HEK293T (cell line): Measurements from ENCODE around the gene GRIA4.

Experiments used
- CTCF ChIA-PET: fragments of 350-600 bp; formaldehyde crosslinking; extraction: SDS; loops from one replicate; lab custom pipeline; 2021; ENCODE audit warnings: antibody characterized with exemption, inconsistent platforms; lab: Yijun Ruan, JAX
- POLR2A ChIA-PET: fragments of 350-600 bp; formaldehyde crosslinking; extraction: SDS; loops from one replicate; lab custom pipeline; 2020; ENCODE audit warnings: antibody characterized with exemption, inconsistent platforms; lab: Yijun Ruan, JAX
- DNase-seq: peaks from one replicate; pipeline ENCODE4 v3.0.0; 2012; ENCODE audit warnings: mixed read lengths; ENCODE audit errors: extremely low spot score
- ARNT ChIP-seq: fragments of 450-650 bp; IDR thresholded peaks from 2 replicates; pipeline ENCODE4 v1.6.1; 2017; ENCODE audit warnings: mild to moderate bottlenecking
- BHLHE40 ChIP-seq: fragments of 450-650 bp; IDR thresholded peaks from 2 replicates; pipeline ENCODE4 v1.6.1; 2016; ENCODE audit warnings: mild to moderate bottlenecking, moderate library complexity, borderline replicate concordance
- CTBP1 ChIP-seq: fragments of 450-650 bp; IDR thresholded peaks from 2 replicates; pipeline ENCODE4 v1.6.1; 2016; ENCODE audit warnings: borderline replicate concordance
- ELF4 ChIP-seq: fragments of 450-650 bp; IDR thresholded peaks from 2 replicates; pipeline ENCODE4 v1.6.1; 2017; ENCODE audit warnings: antibody characterized with exemption
- FOXA1 ChIP-seq: fragments of 450-650 bp; IDR thresholded peaks from 2 replicates; pipeline ENCODE4 v1.6.1; 2016; ENCODE audit warnings: mild to moderate bottlenecking
- FOXK2 ChIP-seq: fragments of 450-650 bp; IDR thresholded peaks from 2 replicates; pipeline ENCODE4 v1.6.1; 2016; ENCODE audit warnings: mild to moderate bottlenecking
- FOXM1 ChIP-seq: fragments of 450-650 bp; IDR thresholded peaks from 2 replicates; pipeline ENCODE4 v1.6.1; 2017; ENCODE audit warnings: mild to moderate bottlenecking, borderline replicate concordance
- HDGF ChIP-seq: fragments of 450-650 bp; IDR thresholded peaks from 2 replicates; pipeline ENCODE4 v1.6.1; 2017; ENCODE audit warnings: antibody characterized with exemption, borderline replicate concordance
- L3MBTL2 ChIP-seq: fragments of 450-650 bp; conservative IDR thresholded peaks from 2 replicates; pipeline ENCODE4 v1.6.1; 2016; ENCODE audit warnings: mild to moderate bottlenecking
- LEF1 ChIP-seq: fragments of 450-650 bp; IDR thresholded peaks from 2 replicates; pipeline ENCODE4 v1.6.1; 2017; ENCODE audit warnings: mild to moderate bottlenecking, borderline replicate concordance
- NFRKB ChIP-seq: fragments of 450-650 bp; IDR thresholded peaks from 2 replicates; pipeline ENCODE4 v1.6.1; 2016; ENCODE audit warnings: mild to moderate bottlenecking, moderate library complexity
- SP1 ChIP-seq: fragments of 450-650 bp; IDR thresholded peaks from 2 replicates; pipeline ENCODE4 v1.6.1; 2017
- SUZ12 ChIP-seq: fragments of 450-650 bp; IDR thresholded peaks from 2 replicates; pipeline ENCODE4 v1.6.1; 2016; ENCODE audit warnings: mild to moderate bottlenecking
- TARDBP ChIP-seq: fragments of 450-650 bp; IDR thresholded peaks from 2 replicates; pipeline ENCODE4 v1.6.1; 2016
- ZNF384 ChIP-seq: fragments of 450-650 bp; IDR thresholded peaks from 2 replicates; pipeline ENCODE4 v1.6.1; 2016
- TF ChIP-seq, protein P1 (sequence below): fragments of 450-650 bp; IDR thresholded peaks from 2 replicates; pipeline ENCODE4 v1.6.1; 2016

Gene GRIA4

DNA sequence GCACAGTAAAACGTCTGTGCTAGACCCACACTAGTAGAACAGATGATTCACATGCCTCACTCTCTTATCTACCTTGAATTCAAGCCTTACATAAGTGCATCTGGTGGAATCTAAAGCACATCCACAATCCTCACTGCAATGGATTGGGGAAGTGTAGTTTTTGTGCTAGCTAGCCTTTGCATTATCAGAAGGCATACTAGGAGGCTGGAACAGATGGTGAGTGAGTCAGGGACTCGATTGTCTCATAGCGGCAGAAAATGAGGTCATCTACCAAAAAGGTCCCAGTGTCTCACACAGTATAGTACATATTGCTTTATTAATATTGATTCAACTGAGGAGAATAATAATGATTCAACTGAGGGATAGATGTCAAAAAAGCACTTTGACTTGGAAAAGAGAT is 402.9 kb downstream of the GRIA4 start:
- DNase-seq = no peak
- ChIA-PET POLR2A (no interaction called here), CTCF (no interaction called here)
- TF ChIP-seq ZNF384 = no peak
- TF ChIP-seq, protein P1, sequence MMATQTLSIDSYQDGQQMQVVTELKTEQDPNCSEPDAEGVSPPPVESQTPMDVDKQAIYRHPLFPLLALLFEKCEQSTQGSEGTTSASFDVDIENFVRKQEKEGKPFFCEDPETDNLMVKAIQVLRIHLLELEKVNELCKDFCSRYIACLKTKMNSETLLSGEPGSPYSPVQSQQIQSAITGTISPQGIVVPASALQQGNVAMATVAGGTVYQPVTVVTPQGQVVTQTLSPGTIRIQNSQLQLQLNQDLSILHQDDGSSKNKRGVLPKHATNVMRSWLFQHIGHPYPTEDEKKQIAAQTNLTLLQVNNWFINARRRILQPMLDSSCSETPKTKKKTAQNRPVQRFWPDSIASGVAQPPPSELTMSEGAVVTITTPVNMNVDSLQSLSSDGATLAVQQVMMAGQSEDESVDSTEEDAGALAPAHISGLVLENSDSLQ = no peak
- TF ChIP-seq CTBP1 = no peak
- TF ChIP-seq ARNT = no peak
- no peak for TF ChIP-seq HDGF
- no peak for TF ChIP-seq L3MBTL2
- TF ChIP-seq TARDBP = no peak
- TF ChIP-seq FOXM1 = no peak
- TF ChIP-seq NFRKB = no peak
- TF ChIP-seq SP1 = no peak
- no peak for TF ChIP-seq BHLHE40
- TF ChIP-seq FOXK2 = no peak
- TF ChIP-seq ELF4 = no peak
- TF ChIP-seq FOXA1 = no peak
- TF ChIP-seq SUZ12 = no peak
- TF ChIP-seq LEF1 = no peak

DNA sequence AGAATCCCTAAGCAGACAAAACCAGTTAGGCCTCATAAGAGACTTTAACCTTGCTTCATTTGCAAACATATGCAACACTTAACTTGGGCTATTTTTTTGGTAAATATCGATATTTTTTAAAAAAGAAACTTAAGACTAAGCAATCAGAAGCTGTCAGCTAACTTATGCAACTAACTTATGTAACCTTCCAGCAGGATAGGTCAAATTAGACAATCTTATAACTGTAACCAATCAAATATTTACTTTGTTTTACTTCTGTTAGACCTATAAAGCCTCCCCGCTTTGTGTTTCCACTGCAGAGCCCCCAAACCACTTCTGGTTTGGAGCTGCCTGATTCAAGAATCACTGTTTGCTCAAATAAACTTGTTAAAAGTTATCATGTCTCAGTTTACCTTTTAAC is 404.2 kb downstream of the GRIA4 start:
- ChIA-PET CTCF (no interaction called here), POLR2A (no interaction called here)
- no peak for DNase-seq
- TF ChIP-seq L3MBTL2 = no peak
- TF ChIP-seq FOXK2 = no peak
- TF ChIP-seq SP1 = no peak
- TF ChIP-seq LEF1 = no peak
- no peak for TF ChIP-seq ELF4
- TF ChIP-seq FOXA1 = no peak
- TF ChIP-seq FOXM1 = no peak
- TF ChIP-seq HDGF = no peak
- no peak for TF ChIP-seq SUZ12
- TF ChIP-seq CTBP1 = no peak
- no peak for TF ChIP-seq NFRKB
- no peak for TF ChIP-seq ARNT
- TF ChIP-seq TARDBP = no peak
- TF ChIP-seq, protein P1 = no peak
- no peak for TF ChIP-seq ZNF384
- no peak for TF ChIP-seq BHLHE40

DNA sequence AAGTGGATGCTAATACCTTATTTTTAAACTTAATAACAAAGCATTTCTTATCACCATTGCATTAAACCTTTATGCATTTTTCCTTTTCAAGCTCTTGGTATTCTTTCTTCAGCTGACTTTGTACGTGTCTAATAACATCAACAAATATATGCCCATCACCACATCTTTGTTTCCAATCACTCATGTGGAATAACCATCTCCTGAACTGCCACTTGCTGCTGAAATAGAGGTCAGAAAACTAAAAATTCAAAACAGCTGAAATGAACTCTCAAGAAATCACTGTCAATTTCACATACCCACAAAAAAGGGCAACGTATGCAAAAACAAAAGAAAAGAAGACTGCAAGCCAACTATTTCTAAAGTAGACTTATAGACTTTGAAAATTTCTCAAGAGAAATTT is 404.7 kb downstream of the GRIA4 start:
- CTCF ChIA-PET = no interaction called here
- POLR2A ChIA-PET = no interaction called here
- no peak for DNase-seq
- TF ChIP-seq L3MBTL2 (no peak), HDGF (no peak), FOXK2 (no peak), NFRKB (no peak), CTBP1 (no peak), FOXM1 (no peak), FOXA1 (no peak), ELF4 (no peak), ARNT (no peak), SUZ12 (no peak), ZNF384 (no peak), LEF1 (no peak), SP1 (no peak), TARDBP (no peak), BHLHE40 (no peak)
- TF ChIP-seq, protein P1 = no peak

DNA sequence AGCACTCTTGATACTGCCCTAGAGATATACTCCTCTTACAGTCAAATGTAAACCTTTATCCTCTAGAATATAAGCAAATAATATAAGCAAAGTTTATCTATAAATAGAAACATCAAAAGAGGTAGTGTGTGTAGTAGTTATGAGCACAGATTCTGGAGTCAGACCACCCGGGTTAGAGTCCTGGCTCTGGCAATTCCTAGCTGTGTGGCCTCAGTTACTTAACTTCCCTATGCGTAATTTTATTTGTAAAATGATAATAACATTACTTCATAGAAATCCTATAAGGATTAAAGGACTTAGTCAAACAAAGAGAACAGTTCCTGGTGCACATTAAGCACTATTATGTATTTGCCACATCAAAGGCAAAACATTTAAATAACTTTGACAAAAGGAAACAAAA is 405.2 kb downstream of the GRIA4 start:
- DNase-seq = no peak
- ChIA-PET CTCF (no interaction called here), POLR2A (interaction anchor here (0.6 kb wide), 1 partner anchor 239 kb away, joined by 3 read pairs; no protein-coding TSS in a partner anchor)
- TF ChIP-seq ARNT (no peak), FOXA1 (no peak), BHLHE40 (no peak), TARDBP (no peak), LEF1 (no peak), ELF4 (no peak), L3MBTL2 (no peak), NFRKB (no peak)
- TF ChIP-seq, protein P1 = no peak

DNA sequence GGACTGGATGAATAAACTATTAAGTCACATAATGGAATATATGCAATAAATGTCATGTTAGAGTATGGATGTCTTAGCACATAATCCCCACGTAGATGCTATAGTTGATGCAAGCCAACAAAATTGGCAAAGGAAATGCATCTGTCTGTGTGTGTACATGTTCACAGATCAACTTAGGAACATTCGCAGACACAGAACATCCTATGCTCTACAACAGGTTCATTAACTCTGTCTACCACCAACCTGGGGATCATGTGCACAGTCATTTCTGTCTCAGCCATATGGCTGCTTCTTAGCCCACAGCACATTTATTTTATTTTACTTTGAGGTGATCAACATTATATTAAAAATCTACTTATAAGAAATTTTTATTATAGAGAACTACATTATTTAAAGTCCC is 407.2 kb downstream of the GRIA4 start:
- no peak for DNase-seq
- CTCF ChIA-PET = no interaction called here
- no peak for TF ChIP-seq SP1
- TF ChIP-seq FOXK2 = no peak
- no peak for TF ChIP-seq TARDBP
- TF ChIP-seq SUZ12 = no peak
- no peak for TF ChIP-seq ZNF384
- TF ChIP-seq CTBP1 = no peak
- TF ChIP-seq ELF4 = no peak
- POLR2A ChIA-PET = no interaction called here
